GM21360 (cell line): ENCODE data around the gene SPTBN5.

Experiments used
- ATAC-seq: cut with Tn5 transposase; IDR thresholded peaks from one replicate; pipeline ENCODE4 v1.9.1; 2021; ENCODE audit warnings: mild to moderate bottlenecking, moderate library complexity; ENCODE audit not compliant: unreplicated experiment

The SPTBN5 gene

GRCh38 chr15:41926185-41927056 lies 32.6 kb upstream of the SPTBN5 start:
- ATAC-seq = no peak

- ATAC-seq = no peak
Observed at GRCh38 chr15:41925086-41925608, 31.3 kb upstream of the SPTBN5 start.

- ATAC-seq = no peak
Observed at GRCh38 chr15:41923401-41923997, 29.6 kb upstream of the SPTBN5 start.

DNA sequence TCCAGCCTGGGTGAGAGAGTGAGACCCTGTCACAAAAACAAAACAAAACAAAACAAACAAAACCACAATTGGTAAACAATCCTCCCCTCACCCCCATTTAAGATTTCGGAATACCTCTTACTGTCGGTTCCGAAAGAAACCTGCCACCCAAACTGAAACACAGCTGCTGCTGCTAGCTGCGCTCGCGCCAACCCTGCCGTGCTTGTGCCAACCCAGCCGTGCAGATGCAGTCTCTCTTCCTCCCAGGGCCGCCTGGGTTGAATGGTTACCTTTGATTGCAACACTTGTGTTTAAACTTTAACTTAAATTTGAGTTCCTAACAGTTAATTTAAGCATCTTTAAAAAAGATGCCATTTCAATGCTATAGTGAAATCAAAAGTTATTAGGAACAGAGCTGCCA lies 28.5 kb upstream of the SPTBN5 start:
- ATAC-seq = no peak

GRCh38 chr15:41921639-41922038 lies 27.8 kb upstream of the SPTBN5 start:
- ATAC-seq = no peak

GRCh38 chr15:41921167-41921566 lies 27.3 kb upstream of the SPTBN5 start:
- ATAC-seq = no peak

DNA sequence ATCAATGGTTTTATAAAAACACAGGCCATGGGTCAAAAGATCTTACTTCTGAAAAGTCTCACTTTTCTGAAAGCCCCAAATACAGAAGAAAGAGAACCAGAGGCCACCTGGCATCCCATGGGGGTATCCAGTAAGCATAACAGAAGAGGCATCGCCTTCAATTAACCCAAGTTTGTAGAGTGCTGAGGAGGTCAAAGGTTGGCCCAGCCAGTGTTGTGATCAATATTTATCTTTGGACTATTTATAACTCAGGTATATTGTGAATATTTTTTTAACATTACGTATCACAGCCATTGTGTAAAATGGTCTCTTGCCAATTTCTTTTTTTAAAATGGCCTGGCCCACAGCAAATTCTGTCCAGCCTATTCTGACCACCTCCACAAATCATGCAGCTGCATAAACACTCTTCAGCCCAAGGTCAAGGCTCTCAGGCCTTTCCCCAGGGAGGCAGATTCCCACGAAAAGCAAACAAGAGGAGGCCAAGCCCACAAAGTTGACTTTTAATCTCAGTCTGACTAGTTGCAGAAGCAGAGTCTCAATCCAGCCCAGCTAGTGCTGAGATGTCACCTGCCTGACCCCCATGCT lies 26.2 kb upstream of the SPTBN5 start:
- ATAC-seq = no peak

GRCh38 chr15:41919201-41919820 lies 25.5 kb upstream of the SPTBN5 start:
- ATAC-seq = no peak

DNA sequence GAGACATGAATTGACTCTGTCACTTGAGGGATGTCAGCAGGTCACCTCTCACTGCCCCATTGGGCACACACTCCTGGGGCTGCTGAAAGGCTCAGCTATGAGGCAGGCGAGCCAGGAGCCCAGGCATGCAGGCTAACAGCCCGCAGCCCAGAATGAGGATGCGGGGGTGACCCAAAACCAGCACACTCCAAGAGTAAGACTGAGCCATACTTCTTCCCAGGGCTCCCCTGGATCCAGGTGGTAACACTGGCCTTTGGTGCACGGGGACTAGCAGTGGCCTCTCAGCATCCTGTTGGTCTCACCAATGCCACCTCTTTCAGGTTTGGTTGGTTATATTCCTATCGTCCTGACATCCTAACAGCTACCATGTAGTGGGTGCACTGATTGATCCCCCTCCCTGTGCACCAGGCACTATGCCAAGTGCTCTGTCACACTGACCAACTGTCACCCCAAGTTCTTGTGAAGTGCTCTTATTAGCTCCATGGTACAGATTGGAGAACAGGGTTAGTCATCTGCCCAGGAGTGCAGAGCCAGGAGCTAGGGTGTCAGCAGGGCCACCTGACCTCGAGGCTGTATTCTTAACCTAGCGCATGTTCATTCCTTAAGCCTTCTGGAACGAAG lies 24.8 kb upstream of the SPTBN5 start:
- ATAC-seq = no peak

- no peak for ATAC-seq
Observed at GRCh38 chr15:41917767-41918430, 24.0 kb upstream of the SPTBN5 start.

DNA sequence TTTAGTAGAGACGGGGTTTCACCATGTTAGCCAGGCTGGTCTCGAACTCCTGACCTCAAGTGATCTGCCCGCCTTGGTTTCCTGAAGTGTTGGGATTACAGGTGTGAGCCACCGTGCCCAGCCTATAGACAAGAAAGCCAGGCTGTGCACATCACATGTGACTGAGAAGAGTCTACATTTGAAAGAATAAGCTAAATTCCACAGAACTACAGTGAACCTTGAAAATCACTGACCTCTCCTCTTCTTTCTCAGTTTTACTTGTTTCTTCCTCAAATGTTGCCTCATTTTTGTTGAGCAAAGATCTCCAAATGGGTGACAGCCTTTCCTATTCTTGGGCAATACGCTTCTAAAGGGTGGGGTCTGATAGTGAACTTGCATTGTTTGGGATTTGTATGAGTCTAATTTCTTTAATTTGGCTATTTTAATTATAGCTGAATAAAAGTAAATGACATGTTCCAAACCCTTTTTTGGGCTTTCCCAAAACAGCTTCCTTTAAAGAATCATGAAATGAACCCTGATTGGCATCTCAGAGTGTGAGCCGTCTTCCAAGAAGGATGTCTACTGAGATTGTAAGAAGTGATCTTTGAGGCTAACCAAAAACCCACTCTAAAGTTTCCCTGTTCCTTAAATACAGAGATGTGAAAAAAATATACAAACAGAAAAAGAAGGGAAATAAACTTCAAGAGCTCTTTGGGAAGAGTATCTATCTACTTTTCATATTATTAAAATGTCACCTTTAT lies 21.6 kb upstream of the SPTBN5 start:
- ATAC-seq = no peak

DNA sequence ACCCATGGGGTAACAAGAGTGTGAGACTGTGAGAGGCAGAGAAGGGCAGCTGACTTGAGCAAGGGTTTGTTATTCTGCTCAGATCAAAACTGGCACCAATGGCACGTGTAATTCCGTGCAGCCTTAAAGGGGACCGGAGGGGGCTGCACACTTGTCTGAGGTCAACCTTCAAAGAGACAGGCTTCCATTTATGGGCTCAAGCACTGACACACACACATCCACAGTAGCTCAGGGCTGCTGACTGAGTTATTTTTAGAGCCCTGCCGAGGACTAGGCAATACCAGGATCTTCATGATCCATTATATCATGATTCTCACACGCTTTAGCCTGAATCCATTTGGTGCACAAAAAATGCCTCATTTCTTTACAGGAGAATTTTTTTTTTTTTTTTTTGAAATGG lies 20.6 kb upstream of the SPTBN5 start:
- no peak for ATAC-seq

DNA sequence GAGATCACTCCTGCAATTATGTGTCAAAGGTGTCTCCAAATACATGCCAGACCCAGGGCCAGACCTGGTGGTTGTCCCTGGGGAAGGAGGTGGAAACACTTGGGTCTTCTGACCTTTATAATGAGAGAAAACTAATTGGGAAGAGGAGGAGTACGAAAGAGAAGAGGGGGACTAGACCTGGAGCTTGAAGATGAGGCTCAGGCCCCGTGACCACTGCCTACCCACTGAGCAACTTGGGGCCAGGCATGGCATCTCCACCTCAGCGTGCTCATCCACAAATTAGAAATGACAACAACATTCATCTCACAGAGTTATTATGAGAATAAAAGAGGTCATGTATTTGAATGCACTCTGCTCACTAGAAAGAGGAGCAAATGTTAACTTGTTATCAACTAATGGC lies 19.4 kb upstream of the SPTBN5 start:
- no peak for ATAC-seq

GRCh38 chr15:41911691-41912345 lies 18.0 kb upstream of the SPTBN5 start:
- no peak for ATAC-seq

- no peak for ATAC-seq
Observed at GRCh38 chr15:41908736-41909461, 15.0 kb upstream of the SPTBN5 start.

DNA sequence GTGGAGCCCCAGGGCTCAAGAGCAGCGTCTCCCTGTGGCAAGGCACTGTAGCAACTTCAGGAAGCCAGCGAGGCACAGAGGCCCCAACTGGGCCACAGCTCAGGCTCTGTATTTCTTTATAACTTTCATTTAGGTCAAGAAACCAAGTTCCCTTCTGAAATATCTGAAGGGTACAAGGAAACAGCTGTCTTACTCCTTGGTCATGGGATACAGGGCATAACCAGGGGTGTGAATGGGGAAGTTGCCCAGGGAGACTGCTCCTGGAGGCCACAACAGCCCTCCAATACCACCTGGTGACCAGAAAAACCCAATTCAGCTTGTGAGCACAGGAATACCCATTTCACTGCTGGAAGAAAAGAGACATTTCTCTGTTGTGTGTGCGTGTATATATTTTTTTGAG lies 13.3 kb upstream of the SPTBN5 start:
- ATAC-seq = no peak

- ATAC-seq = no peak
Observed at GRCh38 chr15:41906608-41907007, 12.8 kb upstream of the SPTBN5 start.

GRCh38 chr15:41905036-41905793 lies 11.4 kb upstream of the SPTBN5 start:
- ATAC-seq = no peak
